ENCODE measurements around the gene TGFB3.

DNA sequence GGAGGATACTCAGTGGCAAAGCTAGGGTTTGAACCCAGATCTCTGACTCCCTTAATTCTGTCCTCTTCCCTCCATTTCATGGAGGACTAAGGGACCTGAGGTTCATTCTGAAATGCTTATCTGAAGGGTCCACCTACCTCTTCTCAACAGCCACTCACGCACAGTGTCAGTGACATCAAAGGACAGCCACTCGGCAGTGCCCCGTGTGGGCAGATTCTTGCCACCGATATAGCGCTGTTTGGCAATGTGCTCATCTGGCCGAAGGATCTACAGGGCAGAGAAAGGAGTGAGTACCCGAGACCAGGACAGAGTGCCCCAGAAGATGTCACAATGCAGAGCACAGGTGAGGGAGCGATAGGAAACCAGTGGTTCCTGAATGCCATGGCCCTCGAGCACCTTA lies 10.8 kb downstream of the TGFB3 start:
- no peak for TF ChIP-seq EZH2 (IDR thresholded peaks at IDR 0.05)
- TF ChIP-seq, protein P1, sequence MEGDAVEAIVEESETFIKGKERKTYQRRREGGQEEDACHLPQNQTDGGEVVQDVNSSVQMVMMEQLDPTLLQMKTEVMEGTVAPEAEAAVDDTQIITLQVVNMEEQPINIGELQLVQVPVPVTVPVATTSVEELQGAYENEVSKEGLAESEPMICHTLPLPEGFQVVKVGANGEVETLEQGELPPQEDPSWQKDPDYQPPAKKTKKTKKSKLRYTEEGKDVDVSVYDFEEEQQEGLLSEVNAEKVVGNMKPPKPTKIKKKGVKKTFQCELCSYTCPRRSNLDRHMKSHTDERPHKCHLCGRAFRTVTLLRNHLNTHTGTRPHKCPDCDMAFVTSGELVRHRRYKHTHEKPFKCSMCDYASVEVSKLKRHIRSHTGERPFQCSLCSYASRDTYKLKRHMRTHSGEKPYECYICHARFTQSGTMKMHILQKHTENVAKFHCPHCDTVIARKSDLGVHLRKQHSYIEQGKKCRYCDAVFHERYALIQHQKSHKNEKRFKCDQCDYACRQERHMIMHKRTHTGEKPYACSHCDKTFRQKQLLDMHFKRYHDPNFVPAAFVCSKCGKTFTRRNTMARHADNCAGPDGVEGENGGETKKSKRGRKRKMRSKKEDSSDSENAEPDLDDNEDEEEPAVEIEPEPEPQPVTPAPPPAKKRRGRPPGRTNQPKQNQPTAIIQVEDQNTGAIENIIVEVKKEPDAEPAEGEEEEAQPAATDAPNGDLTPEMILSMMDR (IDR thresholded peaks at IDR 0.05) = no peak

Measured in neural progenitor cell (in vitro differentiated cells).